Measurements from ENCODE around the gene FKBP8. TPM values are rescaled to one million over a fixed set of nuclear protein-coding genes. Genes with fewer than 3 reads are reported as not detected.

The FKBP8 gene
- total RNA-seq, 1 donor from 2014 or later: 191 TPM

GRCh38 chr19:18517606-18518005, 25.8 kb downstream of the FKBP8 start:
- Mint-ChIP-seq H3K4me1 (ENCODE audit: unreplicated experiment) (peaks cover 27% of the 10 kb centered on the region), H3K4me3 (no peak overlapping the region), H3K36me3 (no peaks in the 10 kb centered on the region), H3K27ac (no peak overlapping the region), H3K9me3 (no peaks in the 10 kb centered on the region), H3K27me3 (no peaks in the 10 kb centered on the region)
- TF ChIP-seq, protein P1, sequence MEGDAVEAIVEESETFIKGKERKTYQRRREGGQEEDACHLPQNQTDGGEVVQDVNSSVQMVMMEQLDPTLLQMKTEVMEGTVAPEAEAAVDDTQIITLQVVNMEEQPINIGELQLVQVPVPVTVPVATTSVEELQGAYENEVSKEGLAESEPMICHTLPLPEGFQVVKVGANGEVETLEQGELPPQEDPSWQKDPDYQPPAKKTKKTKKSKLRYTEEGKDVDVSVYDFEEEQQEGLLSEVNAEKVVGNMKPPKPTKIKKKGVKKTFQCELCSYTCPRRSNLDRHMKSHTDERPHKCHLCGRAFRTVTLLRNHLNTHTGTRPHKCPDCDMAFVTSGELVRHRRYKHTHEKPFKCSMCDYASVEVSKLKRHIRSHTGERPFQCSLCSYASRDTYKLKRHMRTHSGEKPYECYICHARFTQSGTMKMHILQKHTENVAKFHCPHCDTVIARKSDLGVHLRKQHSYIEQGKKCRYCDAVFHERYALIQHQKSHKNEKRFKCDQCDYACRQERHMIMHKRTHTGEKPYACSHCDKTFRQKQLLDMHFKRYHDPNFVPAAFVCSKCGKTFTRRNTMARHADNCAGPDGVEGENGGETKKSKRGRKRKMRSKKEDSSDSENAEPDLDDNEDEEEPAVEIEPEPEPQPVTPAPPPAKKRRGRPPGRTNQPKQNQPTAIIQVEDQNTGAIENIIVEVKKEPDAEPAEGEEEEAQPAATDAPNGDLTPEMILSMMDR (conservative IDR thresholded peaks at IDR 0.05): no peak
- DNase-seq (ENCODE audit: extremely low spot score, unreplicated experiment): no peak

DNA sequence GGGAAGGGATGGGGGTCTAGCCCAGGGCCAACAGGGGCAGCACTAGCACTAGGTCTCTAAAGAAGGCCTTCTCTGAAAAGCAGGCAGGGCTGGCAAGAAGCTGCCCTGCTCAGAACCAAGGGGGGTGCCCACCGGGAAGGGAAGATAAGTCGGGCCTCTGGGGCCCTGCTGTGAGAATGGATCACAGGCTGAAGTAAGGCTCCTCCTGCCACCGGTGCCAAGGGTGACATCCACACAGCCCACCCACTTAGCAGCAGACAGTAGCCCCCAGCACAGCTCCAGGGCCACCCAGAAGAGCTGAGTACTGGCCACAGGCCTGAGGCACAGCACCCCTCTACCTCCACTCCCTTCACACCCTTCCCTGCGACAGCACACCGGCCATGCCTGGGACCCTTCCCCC, 27.4 kb downstream of the FKBP8 start:
- no peaks in the 10 kb centered on the region for H3K9me3 Mint-ChIP-seq
- peaks cover 27% of the 10 kb centered on the region for H3K4me1 Mint-ChIP-seq (ENCODE audit: unreplicated experiment)
- DNase-seq (ENCODE audit: extremely low spot score, unreplicated experiment): no peak
- no peak overlapping the region for H3K27ac Mint-ChIP-seq
- H3K27me3 Mint-ChIP-seq: no peaks in the 10 kb centered on the region
- no peaks in the 10 kb centered on the region for H3K36me3 Mint-ChIP-seq
- no peak overlapping the region for H3K4me3 Mint-ChIP-seq
- TF ChIP-seq, protein P1 (conservative IDR thresholded peaks at IDR 0.05): no peak

- TF ChIP-seq, protein P1 (conservative IDR thresholded peaks at IDR 0.05): no peak
- no peak for DNase-seq (ENCODE audit: extremely low spot score, unreplicated experiment)
- peak overlapping the region; percentile 89 for H3K27ac Mint-ChIP-seq
- peaks cover 22% of the 10 kb centered on the region for H3K4me1 Mint-ChIP-seq (ENCODE audit: unreplicated experiment)
- no peaks in the 10 kb centered on the region for H3K9me3 Mint-ChIP-seq
- peak overlapping the region; percentile 70 for H3K4me3 Mint-ChIP-seq
- no peaks in the 10 kb centered on the region for H3K36me3 Mint-ChIP-seq
- no peaks in the 10 kb centered on the region for H3K27me3 Mint-ChIP-seq
Observed at GRCh38 chr19:18514800-18515682, 28.3 kb downstream of the FKBP8 start.

DNA sequence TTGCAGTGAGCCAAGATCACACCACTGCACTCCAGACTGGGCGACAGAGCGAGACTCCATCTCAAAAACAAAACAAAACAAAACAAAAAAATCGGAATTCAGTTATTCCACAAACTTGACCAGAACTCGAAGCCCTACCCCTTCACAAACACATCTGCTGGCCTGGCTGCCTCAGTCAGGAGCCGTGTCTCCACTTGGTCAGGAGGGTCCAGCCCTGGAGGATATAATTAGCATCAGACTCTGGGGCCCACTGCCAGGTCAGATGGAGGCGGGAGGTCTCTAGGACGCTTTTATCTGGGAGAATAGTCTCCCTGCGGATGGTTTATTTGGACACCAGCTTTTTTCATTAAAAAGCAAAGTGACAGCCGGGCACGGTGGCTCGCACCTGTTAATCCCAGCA, 29.5 kb downstream of the FKBP8 start:
- no peak overlapping the region for H3K4me3 Mint-ChIP-seq
- peak overlapping the region; percentile 63 for H3K27ac Mint-ChIP-seq
- no peaks in the 10 kb centered on the region for H3K27me3 Mint-ChIP-seq
- DNase-seq (ENCODE audit: extremely low spot score, unreplicated experiment): no peak
- H3K4me1 Mint-ChIP-seq (ENCODE audit: unreplicated experiment): peaks cover 18% of the 10 kb centered on the region
- H3K36me3 Mint-ChIP-seq: no peaks in the 10 kb centered on the region
- no peaks in the 10 kb centered on the region for H3K9me3 Mint-ChIP-seq
- TF ChIP-seq, protein P1 (conservative IDR thresholded peaks at IDR 0.05): no peak

- H3K27ac Mint-ChIP-seq: no peak overlapping the region
- no peaks in the 10 kb centered on the region for H3K9me3 Mint-ChIP-seq
- no peak for DNase-seq (ENCODE audit: extremely low spot score, unreplicated experiment)
Observed at GRCh38 chr19:18510216-18510615, 33.2 kb downstream of the FKBP8 start.

More at GRCh38 chr19:18510216-18510615, 33.2 kb downstream of the FKBP8 start:
- Mint-ChIP-seq H3K36me3 (no peaks in the 10 kb centered on the region), H3K4me1 (ENCODE audit: unreplicated experiment) (peaks cover 34% of the 10 kb centered on the region), H3K4me3 (no peak overlapping the region), H3K27me3 (no peaks in the 10 kb centered on the region)
- TF ChIP-seq, protein P1 (conservative IDR thresholded peaks at IDR 0.05): no peak

All from type B pancreatic cell (in vitro differentiated cells).